Measurements from ENCODE around the gene OR2AG2. TPM values are rescaled to one million over a fixed set of nuclear protein-coding genes. Genes with fewer than 3 reads are reported as not detected.
"Not testable (repeated sequence)": the region's sequence is repeated elsewhere in the genome, so short reads cannot be mapped to it uniquely, and the experiment has no call there.

Gene OR2AG2
- total RNA-seq (2014; rRNA removed; shearing (Covaris generic); ENCODE audit: low replicate concordance): 0.33 TPM in 1 of 2 replicates, not detected in the other

GRCh38 chr11:6771926-6772893, at the start of gene OR2AG2:
Gene OR2AG2, minus strand, starts transcription at chr11:6771976. Its CDS starts 3,019 bp downstream, at chr11:6768957.
- Histone ChIP-seq H3K36me3 (no peaks in the 10 kb centered on the region), H3K27me3 (peaks cover 4% of the 10 kb centered on the region; the same call in 1 of the 2 replicates), H3K9me3 (no peaks in the 10 kb centered on the region), H3K4me3 (no peak within 1 kb of the TSS)
- DNase-seq: no peak

- no peak overlapping the region for H3K4me3 ChIP-seq
- H3K36me3 ChIP-seq: no peaks in the 10 kb centered on the region
- H3K27me3 ChIP-seq: no peaks in the 10 kb centered on the region
- peaks cover 4% of the 10 kb centered on the region; the same call in 1 of the 2 replicates for H3K9me3 ChIP-seq
- no peak for DNase-seq
These were observed 47.2 kb upstream of the OR2AG2 start for GRCh38 chr11:6818967-6819366.

GRCh38 chr11:6817694-6818093, 45.9 kb upstream of the OR2AG2 start:
- Histone ChIP-seq H3K27me3 (no peaks in the 10 kb centered on the region), H3K4me3 (no peak overlapping the region), H3K9me3 (peaks cover 4% of the 10 kb centered on the region; the same call in 1 of the 2 replicates), H3K36me3 (no peaks in the 10 kb centered on the region)
- peak; percentile 32 for DNase-seq

- H3K36me3 ChIP-seq: no peaks in the 10 kb centered on the region
- H3K27me3 ChIP-seq: no peaks in the 10 kb centered on the region
- no peaks in the 10 kb centered on the region for H3K9me3 ChIP-seq
- H3K4me3 ChIP-seq: no peak overlapping the region
- no peak for DNase-seq
These were observed 41.9 kb upstream of the OR2AG2 start for GRCh38 chr11:6813656-6814055.

- no peaks in the 10 kb centered on the region for H3K36me3 ChIP-seq
- no peaks in the 10 kb centered on the region for H3K27me3 ChIP-seq
- H3K4me3 ChIP-seq: no peak overlapping the region
- no peak for DNase-seq
- no peaks in the 10 kb centered on the region for H3K9me3 ChIP-seq
These were observed 40.7 kb upstream of the OR2AG2 start for GRCh38 chr11:6812390-6813005.

GRCh38 chr11:6801075-6801474, 29.3 kb upstream of the OR2AG2 start:
- not testable (repeated sequence) for H3K27me3 ChIP-seq, H3K9me3 ChIP-seq, H3K4me3 ChIP-seq, H3K36me3 ChIP-seq, DNase-seq

GRCh38 chr11:6799402-6799801, 27.6 kb upstream of the OR2AG2 start, which contains the start of gene OR6A2:
Gene OR6A2, minus strand, starts transcription at chr11:6799689. Its CDS starts 3,981 bp downstream, at chr11:6795708.
- peak; percentile 10 for DNase-seq
- H3K36me3 ChIP-seq: no peaks in the 10 kb centered on the region
- H3K27me3 ChIP-seq: no peaks in the 10 kb centered on the region
- H3K4me3 ChIP-seq: no peak within 1 kb of the TSS
- peaks cover 3% of the 10 kb centered on the region for H3K9me3 ChIP-seq

- DNase-seq: no peak
- Histone ChIP-seq H3K4me3 (no peak overlapping the region), H3K36me3 (no peaks in the 10 kb centered on the region), H3K9me3 (peaks cover 3% of the 10 kb centered on the region; the same call in 1 of the 2 replicates), H3K27me3 (no peaks in the 10 kb centered on the region)
These were observed 22.9 kb upstream of the OR2AG2 start for GRCh38 chr11:6794639-6795038.

- Histone ChIP-seq H3K27me3 (no peaks in the 10 kb centered on the region), H3K9me3 (no peaks in the 10 kb centered on the region), H3K36me3 (no peaks in the 10 kb centered on the region), H3K4me3 (no peak overlapping the region)
- DNase-seq: no peak
These were observed 18.8 kb upstream of the OR2AG2 start for GRCh38 chr11:6790546-6790945.

GRCh38 chr11:6782720-6783119, 10.9 kb upstream of the OR2AG2 start, which contains the start of gene OR2AG1:
Gene OR2AG1, plus strand, starts transcription at chr11:6783020. Its CDS starts 2,018 bp downstream, at chr11:6785038.
- DNase-seq: no peak
- Histone ChIP-seq H3K27me3 (no peaks in the 10 kb centered on the region), H3K36me3 (no peaks in the 10 kb centered on the region), H3K9me3 (no peaks in the 10 kb centered on the region), H3K4me3 (no peak within 1 kb of the TSS)

- no peak for DNase-seq
- H3K36me3 ChIP-seq: no peaks in the 10 kb centered on the region
- H3K4me3 ChIP-seq: no peak overlapping the region
- peaks cover 4% of the 10 kb centered on the region; the same call in 1 of the 2 replicates for H3K27me3 ChIP-seq
- no peaks in the 10 kb centered on the region for H3K9me3 ChIP-seq
These were observed 9.1 kb upstream of the OR2AG2 start for GRCh38 chr11:6780829-6781228.

GRCh38 chr11:6778518-6778917, 6.7 kb upstream of the OR2AG2 start:
- no peak for DNase-seq
- Histone ChIP-seq H3K4me3 (no peak overlapping the region), H3K27me3 (peaks cover 4% of the 10 kb centered on the region; the same call in 1 of the 2 replicates), H3K36me3 (no peaks in the 10 kb centered on the region), H3K9me3 (no peaks in the 10 kb centered on the region)

- no peak overlapping the region for H3K4me3 ChIP-seq
- no peaks in the 10 kb centered on the region for H3K9me3 ChIP-seq
- DNase-seq: peak; percentile 19
- no peaks in the 10 kb centered on the region for H3K36me3 ChIP-seq
- no peaks in the 10 kb centered on the region for H3K27me3 ChIP-seq
These were observed 14.3 kb downstream of the OR2AG2 start for GRCh38 chr11:6757373-6757967.

GRCh38 chr11:6755953-6756347, 15.8 kb downstream of the OR2AG2 start:
- Histone ChIP-seq H3K4me3 (no peak overlapping the region), H3K36me3 (no peaks in the 10 kb centered on the region), H3K9me3 (no peaks in the 10 kb centered on the region), H3K27me3 (no peaks in the 10 kb centered on the region)
- no peak for DNase-seq

- no peaks in the 10 kb centered on the region for H3K9me3 ChIP-seq
- H3K27me3 ChIP-seq: no peaks in the 10 kb centered on the region
- DNase-seq: no peak
- no peaks in the 10 kb centered on the region for H3K36me3 ChIP-seq
- no peak overlapping the region for H3K4me3 ChIP-seq
These were observed 16.3 kb downstream of the OR2AG2 start for GRCh38 chr11:6755303-6755952.

GRCh38 chr11:6747097-6747668, 24.6 kb downstream of the OR2AG2 start:
- H3K36me3 ChIP-seq: no peaks in the 10 kb centered on the region
- H3K4me3 ChIP-seq: no peak overlapping the region
- H3K27me3 ChIP-seq: no peaks in the 10 kb centered on the region
- DNase-seq: no peak
- H3K9me3 ChIP-seq: no peaks in the 10 kb centered on the region
